HL-60 (cell line): ENCODE measurements around the gene CDC5L.

ENCODE experiments used
- CTCF ChIP-seq: IDR thresholded peaks from one replicate; pipeline ENCODE4 v1.5.1; 2011; ENCODE audit warnings: low read length, control low read depth, inconsistent platforms; ENCODE audit not compliant: insufficient read depth
- POLR2AphosphoS5 ChIP-seq: IDR thresholded peaks from 2 replicates; pipeline ENCODE4 v1.6.1; 2012; ENCODE audit warnings: low read depth
- REST ChIP-seq: IDR thresholded peaks from 2 replicates; pipeline ENCODE4 v1.6.1; 2012; ENCODE audit warnings: low read depth; ENCODE audit not compliant: insufficient replicate concordance
- SPI1 ChIP-seq: IDR thresholded peaks from 2 replicates; pipeline ENCODE4 v1.6.1; 2012; ENCODE audit warnings: low read depth, mild to moderate bottlenecking, borderline replicate concordance

- no peak for TF ChIP-seq REST
- TF ChIP-seq CTCF, result no peak
- TF ChIP-seq SPI1, result no peak
- TF ChIP-seq POLR2AphosphoS5, result no peak
These were observed 38.4 kb downstream of the CDC5L start for GRCh38 chr6:44425951-44426350.
